Endodermal cell (in vitro differentiated cells): ENCODE measurements around the gene SFTPD. TPM values are rescaled to one million over a fixed set of nuclear protein-coding genes. Genes with fewer than 3 reads are reported as not detected.
A peak's percentile ranks its signal among the peaks of the same experiment; 100 is the strongest.

Source experiments
- DNase-seq: peaks from one replicate; pipeline ENCODE4 v3.0.0-alpha.2; 2017
- H3K27ac ChIP-seq: 2 replicates; pipeline ENCODE4 v1.5.1; 2013; ENCODE audit warnings: mild to moderate bottlenecking, low read depth, low read length, moderate library complexity
- H3K27me3 ChIP-seq: 2 replicates; pipeline ENCODE4 v1.6.1; 2013; ENCODE audit warnings: mild to moderate bottlenecking, low read length, moderate library complexity; ENCODE audit not compliant: insufficient read depth, control insufficient read depth, poor library complexity, severe bottlenecking
- H3K36me3 ChIP-seq: 2 replicates; pipeline ENCODE4 v1.7.0; 2013; ENCODE audit warnings: mild to moderate bottlenecking, low read length, moderate library complexity; ENCODE audit not compliant: control insufficient read depth, insufficient read depth
- H3K4me1 ChIP-seq: one replicate; pipeline ENCODE4 v1.7.0; 2013; ENCODE audit warnings: low read length; ENCODE audit not compliant: control insufficient read depth, insufficient read depth
- H3K4me3 ChIP-seq: 2 replicates; pipeline ENCODE4 v1.5.1; 2013; ENCODE audit warnings: mild to moderate bottlenecking, low read length, moderate library complexity
- H3K9ac ChIP-seq: 2 replicates; pipeline ENCODE4 v1.6.1; 2013; ENCODE audit warnings: mild to moderate bottlenecking, low read length, moderate library complexity; ENCODE audit not compliant: poor library complexity, severe bottlenecking; ENCODE audit errors: extremely low read depth
- H3K9me3 ChIP-seq: 2 replicates; pipeline ENCODE4 v1.6.1; 2013; ENCODE audit warnings: mild to moderate bottlenecking, low read length, moderate library complexity; ENCODE audit not compliant: control insufficient read depth
- H3K27ac Mint-ChIP-seq: 2 replicates; pipeline ENCODE4 v1.8.0; 2020; ENCODE audit warnings: mixed read lengths
- H3K27me3 Mint-ChIP-seq: 2 replicates; pipeline ENCODE4 v1.8.0; 2021; ENCODE audit warnings: mild to moderate bottlenecking, mixed read lengths; ENCODE audit not compliant: insufficient read depth
- H3K36me3 Mint-ChIP-seq: 2 replicates; pipeline ENCODE4 v1.8.0; 2020; ENCODE audit warnings: low read depth, mixed read lengths
- H3K4me1 Mint-ChIP-seq: 2 replicates; pipeline ENCODE4 v1.8.0; 2020; ENCODE audit warnings: mixed read lengths
- H3K4me3 Mint-ChIP-seq: 2 replicates; pipeline ENCODE4 v1.8.0; 2020; ENCODE audit warnings: mild to moderate bottlenecking, moderate library complexity, mixed read lengths
- H3K9me3 Mint-ChIP-seq: 2 replicates; pipeline ENCODE4 v1.8.0; 2020; ENCODE audit warnings: mild to moderate bottlenecking, mixed read lengths
- CTCF ChIP-seq: fragments of 200-600 bp; sonication (generic); conservative IDR thresholded peaks from 2 replicates; pipeline ENCODE4 v1.5.0; 2021; ENCODE audit warnings: antibody characterized with exemption, mild to moderate bottlenecking
- WGBS, 2 experiments: methylation state at CpG; one replicate each; pipeline versions ENCODE4 v1.1.5 to v1.1.7; 2013; ENCODE audit warnings: missing lambda C conversion rate in 2 of 2, mixed read lengths in 1 of 2; ENCODE audit not compliant: insufficient coverage in 1 of 2, insufficient read length in 1 of 2; 5-methylcytosine and 5-hydroxymethylcytosine counted together
- total RNA-seq, 2 donors: library from RNA; stranded (reverse); fragmentation: NEBNext Ultra II Directional in 1 of 2; extraction: Animal tissue kit (Norgen Biotek cat#: 25700) in 1 of 2; gene quantifications; 2 replicates in 1 of 2; 3 replicates in 1 of 2; pipeline ENCODE4 v1.2.1, GENCODE V29; 2021

The SFTPD gene
- total RNA-seq, 2 donors from 2014 or later = 0.42 to 0.86 TPM

DNA sequence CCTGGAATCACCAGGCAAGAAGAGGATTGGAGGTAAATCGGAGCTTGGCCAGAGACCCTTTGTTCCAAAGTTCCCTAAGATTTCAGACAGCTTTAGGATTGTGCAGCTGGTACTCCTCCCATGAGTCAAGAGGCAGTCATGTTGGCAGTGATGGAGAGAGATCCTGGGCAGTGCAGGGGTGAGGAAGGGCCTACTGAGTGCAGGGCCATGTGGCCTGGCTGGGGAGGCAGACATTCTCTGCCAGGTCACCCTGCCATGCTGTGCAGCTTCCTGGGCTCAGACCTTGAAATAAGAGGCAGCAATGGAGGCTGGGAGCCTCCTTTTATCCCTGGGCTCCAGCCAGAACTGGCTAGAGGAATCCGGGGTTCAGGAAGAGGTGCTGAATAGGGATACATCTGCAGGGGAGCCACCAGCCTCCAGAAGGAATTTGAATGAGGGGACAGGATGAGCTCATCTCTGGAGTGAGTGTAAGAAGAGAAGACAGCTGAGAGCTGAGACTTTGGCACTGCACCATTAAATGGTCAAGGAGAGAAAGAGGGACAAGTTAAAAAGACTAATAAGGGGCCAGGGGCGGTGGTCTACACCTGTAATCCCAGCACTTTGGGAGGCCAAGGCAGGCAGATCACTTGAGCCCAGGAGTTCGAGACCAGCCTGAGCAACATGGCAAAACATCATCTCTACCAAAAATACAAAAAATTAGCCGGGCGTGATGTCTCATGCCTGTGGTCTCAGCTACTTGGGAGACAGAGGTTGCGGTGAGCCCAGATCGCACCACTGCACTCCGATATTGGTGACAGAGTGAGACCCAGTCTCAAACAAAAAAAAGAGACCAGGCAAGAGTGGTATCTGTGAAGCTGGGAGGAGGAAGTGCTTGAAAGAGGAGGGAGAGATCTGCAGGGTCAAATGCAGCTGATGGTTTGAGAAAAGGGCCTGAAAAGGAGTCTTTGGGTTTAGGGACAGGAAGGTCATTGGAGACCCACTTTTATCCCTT lies 12.0 kb downstream of the SFTPD start:
- Histone ChIP-seq H3K9me3 (no peaks in the 10 kb centered on the region), H3K36me3 (no peaks in the 10 kb centered on the region), H3K27ac (no peak overlapping the region), H3K4me1 (no peaks in the 10 kb centered on the region), H3K9ac (no peak overlapping the region), H3K27me3 (no peaks in the 10 kb centered on the region), H3K4me3 (no peak overlapping the region)
- H3K4me3 Mint-ChIP-seq = no peak overlapping the region
- no peaks in the 10 kb centered on the region for H3K4me1 Mint-ChIP-seq
- H3K36me3 Mint-ChIP-seq = peaks cover 2% of the 10 kb centered on the region
- 80 to 100% methylated on average over 1 to 8 of the region's 9 CpGs for WGBS, 2 experiments
- TF ChIP-seq CTCF = no peak
- no peak for DNase-seq
- H3K9me3 Mint-ChIP-seq = no peaks in the 10 kb centered on the region
- H3K27me3 Mint-ChIP-seq = peaks cover 11% of the 10 kb centered on the region
- no peak overlapping the region for H3K27ac Mint-ChIP-seq

- peaks cover 30% of the 10 kb centered on the region for H3K27me3 Mint-ChIP-seq
- H3K36me3 Mint-ChIP-seq = peaks cover 2% of the 10 kb centered on the region
- H3K27ac ChIP-seq = no peak overlapping the region
- 79 to 92% methylated on average over 2 to 3 of the region's 3 CpGs for WGBS, 2 experiments
- no peak overlapping the region for H3K27ac Mint-ChIP-seq
- DNase-seq = no peak
- H3K4me3 ChIP-seq = no peak overlapping the region
- H3K27me3 ChIP-seq = peaks cover 22% of the 10 kb centered on the region
- no peaks in the 10 kb centered on the region for H3K36me3 ChIP-seq
- H3K9me3 Mint-ChIP-seq = no peaks in the 10 kb centered on the region
- peaks cover 2% of the 10 kb centered on the region for H3K4me1 Mint-ChIP-seq
- no peak overlapping the region for H3K4me3 Mint-ChIP-seq
- no peaks in the 10 kb centered on the region for H3K4me1 ChIP-seq
- TF ChIP-seq CTCF = no peak
- H3K9ac ChIP-seq = no peak overlapping the region
- no peaks in the 10 kb centered on the region for H3K9me3 ChIP-seq
Observed at GRCh38 chr10:79933961-79934360, 14.9 kb downstream of the SFTPD start.

DNA sequence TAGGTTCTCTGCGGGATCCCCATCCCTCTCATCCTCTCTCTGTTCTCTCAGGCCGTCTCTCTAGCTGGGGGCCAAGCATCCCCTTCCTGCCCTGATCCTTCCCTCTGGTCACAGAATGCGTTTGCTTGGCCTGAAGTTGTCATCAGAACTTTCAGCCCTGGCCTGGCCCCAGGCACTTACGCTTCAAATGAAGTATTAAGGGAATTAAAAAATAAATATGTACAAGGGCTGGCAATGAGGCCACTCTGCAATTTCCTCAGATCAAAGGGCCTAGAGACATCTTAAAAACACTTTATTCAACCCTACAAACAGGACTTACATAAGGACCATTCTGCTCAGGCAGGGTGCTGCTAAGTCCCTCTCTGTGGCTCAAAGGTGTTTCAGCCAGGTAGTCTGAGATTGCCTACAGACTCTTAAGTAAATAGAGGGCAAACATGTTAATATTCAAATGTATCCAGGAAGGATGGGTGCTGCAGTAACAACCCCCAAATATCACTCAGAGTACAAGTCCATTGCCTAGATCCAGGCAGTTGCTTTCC lies 16.0 kb downstream of the SFTPD start:
- Histone ChIP-seq H3K4me3 (no peak overlapping the region), H3K27me3 (peaks cover 22% of the 10 kb centered on the region), H3K27ac (no peak overlapping the region), H3K9ac (no peak overlapping the region), H3K4me1 (no peaks in the 10 kb centered on the region), H3K9me3 (no peaks in the 10 kb centered on the region), H3K36me3 (no peaks in the 10 kb centered on the region)
- H3K9me3 Mint-ChIP-seq = no peaks in the 10 kb centered on the region
- H3K4me3 Mint-ChIP-seq = no peak overlapping the region
- TF ChIP-seq CTCF = no peak
- H3K36me3 Mint-ChIP-seq = peaks cover 2% of the 10 kb centered on the region
- peak; percentile 20 for DNase-seq
- peaks cover 2% of the 10 kb centered on the region for H3K4me1 Mint-ChIP-seq
- H3K27me3 Mint-ChIP-seq = peaks cover 27% of the 10 kb centered on the region
- H3K27ac Mint-ChIP-seq = no peak overlapping the region
- 84 to 87% methylated on average over 2 to 4 of the region's 4 CpGs for WGBS, 2 experiments
